Activated T-helper 17 cell treated with anti-CD3 and anti-CD28 coated beads, Interleukin-2, amount 50 U/mL, for 72 hours (primary cell): ENCODE measurements around the gene CLIC1. TPM values are rescaled to one million over a fixed set of nuclear protein-coding genes. Genes with fewer than 3 reads are reported as not detected.

Experiments
- total RNA-seq, 2 donors: library from RNA; stranded (reverse); gene quantifications; one replicate each; pipeline ENCODE4 v1.2.3, GENCODE V29; 2022

The CLIC1 gene
- total RNA-seq, 2 donors from 2014 or later, result 406 to 482 TPM

Other genes starting within 250 kb of the CLIC1 start
- 10 to 100 TPM; 25.8 to 34.3 TPM for gene MICB, start 238.4 kb downstream of the CLIC1 start, total RNA-seq
- not detected for gene MCCD1, start 207.6 kb downstream of the CLIC1 start, total RNA-seq
- 100 to 1,000 TPM; 558 to 568 TPM for gene DDX39B, start 194.5 kb downstream of the CLIC1 start, total RNA-seq
- gene ATP6V1G2, start 189.9 kb downstream of the CLIC1 start, total RNA-seq, result 1 to 10 TPM; 2.1 to 2.4 TPM
- gene NFKBIL1, start 188.9 kb downstream of the CLIC1 start, total RNA-seq, result 10 to 100 TPM; 14.1 to 29.8 TPM
- 100 to 1,000 TPM; 163 to 567 TPM for gene LTA, start 164.2 kb downstream of the CLIC1 start, total RNA-seq
- gene TNF, start 161.0 kb downstream of the CLIC1 start, total RNA-seq, result 100 to 1,000 TPM in 1 of 2 donors, 10 to 100 TPM in 1; 69.5 to 199 TPM
- 100 to 1,000 TPM; 269 to 395 TPM for gene LTB, start 154.1 kb downstream of the CLIC1 start, total RNA-seq
- 10 to 100 TPM in 1 of 2 donors, 1 to 10 TPM in 1; 8.1 to 28.7 TPM for gene LST1, start 150.3 kb downstream of the CLIC1 start, total RNA-seq
- gene NCR3, start 143.5 kb downstream of the CLIC1 start, total RNA-seq, result 10 to 100 TPM; 25.4 to 28.6 TPM
- gene AIF1, start 121.3 kb downstream of the CLIC1 start, total RNA-seq, result 10 to 100 TPM in 1 of 2 donors, 1 to 10 TPM in 1; 9.1 to 15.5 TPM
- 100 to 1,000 TPM; 226 to 237 TPM for gene PRRC2A, start 115.8 kb downstream of the CLIC1 start, total RNA-seq
- gene BAG6, start 83.9 kb downstream of the CLIC1 start, total RNA-seq, result 100 to 1,000 TPM; 298 to 383 TPM
- 1 to 10 TPM in 1 of 2 donors, under 1 TPM in 1; 0.76 to 1.3 TPM for gene APOM, start 80.6 kb downstream of the CLIC1 start, total RNA-seq
- gene C6orf47, start 75.8 kb downstream of the CLIC1 start, total RNA-seq, result 10 to 100 TPM; 16.2 to 21.0 TPM
- 10 to 100 TPM; 30.1 to 39.0 TPM for gene GPANK1, start 71.5 kb downstream of the CLIC1 start, total RNA-seq
- 100 to 1,000 TPM; 204 to 245 TPM for gene CSNK2B, start 70.5 kb downstream of the CLIC1 start, total RNA-seq
- gene LY6G5B, start 66.6 kb downstream of the CLIC1 start, total RNA-seq, result 10 to 100 TPM; 25.3 to 28.1 TPM
- 1 to 10 TPM; 2.2 to 5.0 TPM for gene LY6G5C, start 55.5 kb downstream of the CLIC1 start, total RNA-seq
- gene ABHD16A, start 33.2 kb downstream of the CLIC1 start, total RNA-seq, result 10 to 100 TPM; 31.4 to 31.7 TPM
- not detected for gene LY6G6F, start 29.7 kb downstream of the CLIC1 start, total RNA-seq
- not detected for gene LY6G6D, start 21.2 kb downstream of the CLIC1 start, total RNA-seq
- gene LY6G6C, start 14.8 kb downstream of the CLIC1 start, total RNA-seq, result under 1 TPM in 1 of 2 donors, not detected in 1; 0.64 TPM
- not detected for gene MPIG6B, start 13.2 kb downstream of the CLIC1 start, total RNA-seq
- 10 to 100 TPM in 1 of 2 donors, 1 to 10 TPM in 1; 9.4 to 23.8 TPM for gene DDAH2, start 7.2 kb downstream of the CLIC1 start, total RNA-seq
- gene MSH5, start 3.5 kb upstream of the CLIC1 start, total RNA-seq, result 10 to 100 TPM; 78.9 to 82.6 TPM
- gene SAPCD1, start 26.1 kb upstream of the CLIC1 start, total RNA-seq, result 10 to 100 TPM; 12.1 to 18.9 TPM
- gene VWA7, start 40.8 kb upstream of the CLIC1 start, total RNA-seq, result 1 to 10 TPM; 2.9 to 4.2 TPM
- gene VARS1, start 59.2 kb upstream of the CLIC1 start, total RNA-seq, result 100 to 1,000 TPM in 1 of 2 donors, 10 to 100 TPM in 1; 75.3 to 134 TPM
- 100 to 1,000 TPM in 1 of 2 donors, 10 to 100 TPM in 1; 92.5 to 139 TPM for gene LSM2, start 70.4 kb upstream of the CLIC1 start, total RNA-seq
- 1 to 10 TPM; 2.7 to 2.9 TPM for gene HSPA1L, start 78.8 kb upstream of the CLIC1 start, total RNA-seq
- gene HSPA1A, start 79.0 kb upstream of the CLIC1 start, total RNA-seq, result 100 to 1,000 TPM; 124 to 189 TPM
- gene HSPA1B, start 91.2 kb upstream of the CLIC1 start, total RNA-seq, result 100 to 1,000 TPM in 1 of 2 donors, 10 to 100 TPM in 1; 78.4 to 118 TPM
- 10 to 100 TPM; 19.3 to 22.3 TPM for gene NEU1, start 126.3 kb upstream of the CLIC1 start, total RNA-seq
- gene SLC44A4, start 142.5 kb upstream of the CLIC1 start, total RNA-seq, result under 1 TPM in 1 of 2 donors, not detected in 1; 0.39 TPM
- 10 to 100 TPM; 41.2 to 55.3 TPM for gene EHMT2, start 161.2 kb upstream of the CLIC1 start, total RNA-seq
- 1 to 10 TPM; 1.6 to 3.0 TPM for gene ZBTB12, start 165.6 kb upstream of the CLIC1 start, total RNA-seq
- gene C2, start 191.2 kb upstream of the CLIC1 start, total RNA-seq, result 1 to 10 TPM in 1 of 2 donors, under 1 TPM in 1; 0.58 to 4.7 TPM
- gene CFB, start 209.6 kb upstream of the CLIC1 start, total RNA-seq, result 1 to 10 TPM in 1 of 2 donors, not detected in 1; 1.5 TPM
- 10 to 100 TPM; 50.3 to 63.6 TPM for gene NELFE, start 222.4 kb upstream of the CLIC1 start, total RNA-seq
- 10 to 100 TPM; 86.5 to 92.9 TPM for gene SKIC2, start 222.6 kb upstream of the CLIC1 start, total RNA-seq
- gene DXO, start 235.6 kb upstream of the CLIC1 start, total RNA-seq, result 10 to 100 TPM; 14.9 to 16.9 TPM
- gene C4A, start 245.5 kb upstream of the CLIC1 start, total RNA-seq, result 1 to 10 TPM; 6.5 to 6.9 TPM